ENCODE measurements around the gene CAP2. TPM values are rescaled to one million over a fixed set of nuclear protein-coding genes. Genes with fewer than 3 reads are reported as not detected.

CAP2 gene
- total RNA-seq, 4 donors from 2014 or later = 4.8 to 10.1 (median 7.8) TPM

GRCh38 chr6:17478946-17479345 lies 85.6 kb downstream of the CAP2 start:
- in situ Hi-C loops (cut with MboI; ENCODE audit: low pct_ligation_motif_present in 1 of 4, low pct_unique_long_range_greater_than_20kb in 1 of 4, low sequenced_read_pairs in 3 of 4) (no loop called here), intact Hi-C loops (cut with DNase I; ENCODE audit: low total_unique reads) (loop anchor here (10.0 kb wide), 1 partner anchor 106 kb away; no protein-coding TSS in a partner anchor)
- H3K27ac ChIP-seq = peak overlapping the region in 3 of 4 donors; percentile 7 to 40 (median 11)

GRCh38 chr6:17480476-17480875 lies 87.1 kb downstream of the CAP2 start:
- Histone ChIP-seq H3K27me3 (no peaks in the 10 kb centered on the region), H3K4me3 (no peak overlapping the region), H3K27ac (no peak overlapping the region), H3K9me3 (no peaks in the 10 kb centered on the region), H3K36me3 (no peaks in the 10 kb centered on the region), H3K4me1 (no peaks in the 10 kb centered on the region)
- no peak for TF ChIP-seq POLR2A (IDR thresholded peaks at IDR 0.05)
- no peak for TF ChIP-seq POLR2AphosphoS5 (IDR thresholded peaks at IDR 0.05)
- TF ChIP-seq EP300 (IDR thresholded peaks at IDR 0.05; ENCODE audit: low read depth) = no peak
- TF ChIP-seq CTCF (IDR thresholded peaks at IDR 0.05) = no peak
- intact Hi-C loops (cut with DNase I; ENCODE audit: low total_unique reads) (no loop called here), in situ Hi-C loops (cut with MboI; ENCODE audit: low pct_ligation_motif_present in 1 of 4, low pct_unique_long_range_greater_than_20kb in 1 of 4, low sequenced_read_pairs in 3 of 4) (no loop called here)
- WGBS, 2 donors (ENCODE audit: low coverage in 1 of 2) = 92 to 100% methylated on average over 2 to 4 of the region's 4 CpGs
- no peak for DNase-seq

More at GRCh38 chr6:17478946-17479345, 85.6 kb downstream of the CAP2 start:
- H3K4me3 ChIP-seq = no peak overlapping the region
- H3K27me3 ChIP-seq = no peaks in the 10 kb centered on the region
- TF ChIP-seq POLR2A (IDR thresholded peaks at IDR 0.05) = no peak
- TF ChIP-seq POLR2AphosphoS5 (IDR thresholded peaks at IDR 0.05) = no peak
- TF ChIP-seq EP300 (IDR thresholded peaks at IDR 0.05; ENCODE audit: low read depth) = no peak
- TF ChIP-seq CTCF (IDR thresholded peaks at IDR 0.05) = no peak
- H3K36me3 ChIP-seq = no peaks in the 10 kb centered on the region
- 88 to 90% methylated on average over 2 to 7 of the region's 7 CpGs for WGBS, 2 donors (ENCODE audit: low coverage in 1 of 2)
- peaks cover 0 to 6% (median under 1%) of the 10 kb centered on the region in 4 donors for H3K4me1 ChIP-seq
- no peak for DNase-seq
- H3K9me3 ChIP-seq = no peaks in the 10 kb centered on the region

GRCh38 chr6:17482711-17483110 lies 89.3 kb downstream of the CAP2 start:
- in situ Hi-C loops (cut with MboI; ENCODE audit: low pct_ligation_motif_present in 1 of 4, low pct_unique_long_range_greater_than_20kb in 1 of 4, low sequenced_read_pairs in 3 of 4) = no loop called here
- DNase-seq = no peak
- no peak for TF ChIP-seq POLR2A (IDR thresholded peaks at IDR 0.05)
- H3K27me3 ChIP-seq = no peaks in the 10 kb centered on the region
- intact Hi-C loops (cut with DNase I; ENCODE audit: low total_unique reads) = no loop called here
- H3K4me1 ChIP-seq = no peaks in the 10 kb centered on the region
- no peaks in the 10 kb centered on the region for H3K36me3 ChIP-seq
- 88 to 97% methylated on average over 5 to 7 of the region's 7 CpGs for WGBS, 2 donors (ENCODE audit: low coverage in 1 of 2)
- no peak overlapping the region for H3K27ac ChIP-seq
- no peak overlapping the region for H3K4me3 ChIP-seq
- H3K9me3 ChIP-seq = no peaks in the 10 kb centered on the region

GRCh38 chr6:17483391-17484016 lies 90.1 kb downstream of the CAP2 start:
- no peak for TF ChIP-seq POLR2A (IDR thresholded peaks at IDR 0.05)
- TF ChIP-seq EP300 (IDR thresholded peaks at IDR 0.05; ENCODE audit: low read depth) = no peak
- no peak for TF ChIP-seq CTCF (IDR thresholded peaks at IDR 0.05)
- Histone ChIP-seq H3K27me3 (no peaks in the 10 kb centered on the region), H3K36me3 (no peaks in the 10 kb centered on the region), H3K4me3 (no peak overlapping the region), H3K27ac (no peak overlapping the region), H3K9me3 (no peaks in the 10 kb centered on the region), H3K4me1 (no peaks in the 10 kb centered on the region)
- WGBS, 2 donors (ENCODE audit: low coverage in 1 of 2) = 90 to 95% methylated on average over 6 to 11 of the region's 11 CpGs
- in situ Hi-C loops (cut with MboI; ENCODE audit: low pct_ligation_motif_present in 1 of 4, low pct_unique_long_range_greater_than_20kb in 1 of 4, low sequenced_read_pairs in 3 of 4) = no loop called here
- DNase-seq = no peak
- intact Hi-C loops (cut with DNase I; ENCODE audit: low total_unique reads) = no loop called here

Measured in transverse colon (tissue), 4 donors.